GM18861 (cell line): ENCODE data around the gene CACNA1S.

Experiments used
- ATAC-seq: cut with Tn5 transposase; IDR thresholded peaks from one replicate; pipeline ENCODE4 v1.9.1; 2021; ENCODE audit not compliant: unreplicated experiment

CACNA1S gene

GRCh38 chr1:200990114-200990513 lies 122.1 kb downstream of the CACNA1S start:
- ATAC-seq: no peak
